HFFc6 (cell line): ENCODE results near the gene ESAM. TPM values are rescaled to one million over a fixed set of nuclear protein-coding genes. Genes with fewer than 3 reads are reported as not detected.

ENCODE experiments used
- DNase-seq: peaks from one replicate; pipeline ENCODE4 v3.0.0-alpha.2; 2018
- H3K27ac Mint-ChIP-seq: 2 replicates; pipeline ENCODE4 v1.8.0; 2020; ENCODE audit warnings: mild to moderate bottlenecking, mixed read lengths
- H3K27me3 Mint-ChIP-seq: 2 replicates; pipeline ENCODE4 v1.8.0; 2021; ENCODE audit warnings: mild to moderate bottlenecking, moderate library complexity, mixed read lengths; ENCODE audit not compliant: insufficient read depth
- H3K36me3 Mint-ChIP-seq: 2 replicates; pipeline ENCODE4 v1.8.0; 2021; ENCODE audit warnings: low read depth, mixed read lengths
- H3K4me1 Mint-ChIP-seq: 2 replicates; pipeline ENCODE4 v1.8.0; 2020; ENCODE audit warnings: low read depth, mixed read lengths
- H3K4me3 Mint-ChIP-seq: 2 replicates; pipeline ENCODE4 v1.8.0; 2020; ENCODE audit warnings: mild to moderate bottlenecking, moderate library complexity, mixed read lengths
- H3K9me3 Mint-ChIP-seq: 2 replicates; pipeline ENCODE4 v1.8.0; 2020; ENCODE audit warnings: mild to moderate bottlenecking, mixed read lengths
- total RNA-seq, 6 experiments: library from RNA; stranded (reverse); fragmentation: NEBNext Ultra II Directional; extraction: Animal tissue kit (Norgen Biotek cat#: 25700); gene quantifications; 2 replicates in 1 of 6; 3 replicates in 5 of 6; pipeline ENCODE4 v1.2.3, GENCODE V29; 2021
- TF ChIP-seq, protein P1 (sequence below): fragments of 200-600 bp; sonication (generic); IDR thresholded peaks from 2 replicates; pipeline ENCODE4 v1.5.0; 2021; ENCODE audit warnings: antibody characterized with exemption, mild to moderate bottlenecking

Gene ESAM
- total RNA-seq, 6 experiments from 2014 or later: 0.11 to 0.14 (median 0.12) TPM; not detected in 3

DNA sequence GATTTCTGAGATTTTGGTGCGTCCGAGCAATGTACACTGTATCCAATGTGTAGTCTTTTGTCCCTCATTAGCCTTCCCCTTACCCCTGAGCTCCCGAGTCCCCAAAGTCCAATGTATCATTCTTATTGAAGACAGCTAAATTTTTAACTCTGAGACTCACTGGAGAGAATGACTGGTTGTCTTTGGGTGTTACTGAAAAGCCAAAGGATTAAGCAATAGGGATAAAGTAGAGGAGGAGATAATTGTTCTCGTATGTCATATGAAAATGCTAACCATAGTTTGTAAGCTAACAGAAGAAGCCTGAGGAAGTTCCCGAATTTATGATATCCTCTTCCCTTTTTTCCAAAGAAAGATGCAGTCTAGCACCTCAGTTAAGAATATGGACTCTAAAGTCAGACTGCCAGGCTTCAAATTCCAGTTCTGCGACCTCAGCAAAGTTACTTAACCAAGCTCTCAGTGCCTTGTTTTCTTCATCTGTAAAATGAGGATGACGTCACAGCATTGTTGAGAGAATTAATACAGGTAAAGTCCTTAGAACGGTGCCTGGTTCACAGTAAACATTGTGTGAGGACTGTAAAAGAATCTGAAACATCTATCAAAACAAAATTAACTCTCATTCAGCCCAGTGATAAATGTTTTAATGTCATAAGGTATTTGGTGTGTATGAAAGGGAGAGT, 39.7 kb upstream of the ESAM start:
- H3K4me3 Mint-ChIP-seq: peak overlapping the region; percentile 90
- no peaks in the 10 kb centered on the region for H3K36me3 Mint-ChIP-seq
- H3K4me1 Mint-ChIP-seq: peaks cover 30% of the 10 kb centered on the region
- H3K9me3 Mint-ChIP-seq: no peaks in the 10 kb centered on the region
- no peaks in the 10 kb centered on the region for H3K27me3 Mint-ChIP-seq
- TF ChIP-seq, protein P1, sequence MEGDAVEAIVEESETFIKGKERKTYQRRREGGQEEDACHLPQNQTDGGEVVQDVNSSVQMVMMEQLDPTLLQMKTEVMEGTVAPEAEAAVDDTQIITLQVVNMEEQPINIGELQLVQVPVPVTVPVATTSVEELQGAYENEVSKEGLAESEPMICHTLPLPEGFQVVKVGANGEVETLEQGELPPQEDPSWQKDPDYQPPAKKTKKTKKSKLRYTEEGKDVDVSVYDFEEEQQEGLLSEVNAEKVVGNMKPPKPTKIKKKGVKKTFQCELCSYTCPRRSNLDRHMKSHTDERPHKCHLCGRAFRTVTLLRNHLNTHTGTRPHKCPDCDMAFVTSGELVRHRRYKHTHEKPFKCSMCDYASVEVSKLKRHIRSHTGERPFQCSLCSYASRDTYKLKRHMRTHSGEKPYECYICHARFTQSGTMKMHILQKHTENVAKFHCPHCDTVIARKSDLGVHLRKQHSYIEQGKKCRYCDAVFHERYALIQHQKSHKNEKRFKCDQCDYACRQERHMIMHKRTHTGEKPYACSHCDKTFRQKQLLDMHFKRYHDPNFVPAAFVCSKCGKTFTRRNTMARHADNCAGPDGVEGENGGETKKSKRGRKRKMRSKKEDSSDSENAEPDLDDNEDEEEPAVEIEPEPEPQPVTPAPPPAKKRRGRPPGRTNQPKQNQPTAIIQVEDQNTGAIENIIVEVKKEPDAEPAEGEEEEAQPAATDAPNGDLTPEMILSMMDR: no peak
- no peak for DNase-seq
- peak overlapping the region; percentile 91; the same call in 1 of the 2 replicates for H3K27ac Mint-ChIP-seq

DNA sequence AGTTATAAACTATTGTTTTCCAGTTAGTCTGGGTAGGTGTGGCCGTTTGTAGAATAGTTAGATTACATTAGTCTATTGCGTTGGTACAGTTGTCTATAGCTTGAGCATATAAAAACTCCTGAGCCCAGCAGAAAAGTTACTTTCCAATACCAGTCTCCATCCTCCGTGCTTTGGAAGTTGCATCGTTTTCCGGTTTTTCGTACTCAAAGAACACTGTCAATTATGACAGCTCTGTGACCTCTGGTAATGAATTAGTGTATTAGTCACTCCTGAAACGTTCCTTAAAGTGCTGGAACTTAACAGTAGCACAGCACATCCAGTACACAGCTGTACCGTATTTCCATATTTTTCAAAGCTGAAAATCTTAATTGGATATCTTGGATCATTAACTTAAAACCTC, 38.9 kb upstream of the ESAM start:
- Mint-ChIP-seq H3K4me3 (peak overlapping the region; percentile 90), H3K9me3 (no peaks in the 10 kb centered on the region), H3K27ac (peak overlapping the region; percentile 91), H3K27me3 (no peaks in the 10 kb centered on the region), H3K4me1 (peaks cover 35% of the 10 kb centered on the region), H3K36me3 (no peaks in the 10 kb centered on the region)
- DNase-seq: peak; percentile 38
- TF ChIP-seq, protein P1: no peak

DNA sequence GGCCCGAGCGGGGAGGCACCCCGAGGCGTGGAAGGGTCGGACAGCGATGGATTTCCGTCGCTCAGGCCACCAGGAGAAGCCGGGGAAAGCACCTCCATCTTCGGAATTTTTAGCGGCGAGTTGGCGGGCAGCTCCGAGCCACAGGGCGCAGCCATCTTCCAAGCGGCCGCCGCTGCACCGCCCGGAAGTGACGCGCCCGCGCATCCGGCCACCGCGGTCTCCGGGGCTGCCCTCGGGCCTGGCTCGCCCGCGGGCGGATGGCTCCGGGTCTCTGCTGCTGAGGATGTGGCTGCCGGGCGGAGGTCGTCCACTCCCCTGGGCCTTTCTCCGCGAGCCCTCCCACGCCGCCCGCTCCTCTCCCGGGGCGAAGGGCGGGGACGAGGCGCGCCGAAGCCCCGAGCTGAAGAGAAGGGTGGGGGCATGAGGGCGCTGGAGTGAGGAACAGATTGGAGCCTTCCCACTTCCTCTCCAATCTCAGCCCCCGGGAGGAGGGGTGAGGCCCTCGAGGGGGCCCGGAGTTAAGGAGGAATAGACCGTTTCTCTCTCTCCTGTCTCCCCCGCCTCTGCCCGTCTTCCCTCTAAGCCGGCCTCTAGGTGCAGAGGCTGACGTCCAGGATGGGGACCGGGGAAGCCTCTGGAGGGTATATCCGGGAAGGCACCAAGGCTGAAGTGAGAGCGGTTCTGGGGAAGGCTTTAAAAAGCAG, 38.3 kb upstream of the ESAM start, which contains the start of gene MSANTD2:
TSS of gene MSANTD2 (minus strand) at position 181 of the 704 bp plus-strand sequence. CDS start at position 155, 26 bp downstream.
- H3K9me3 Mint-ChIP-seq: no peaks in the 10 kb centered on the region
- no peaks in the 10 kb centered on the region for H3K27me3 Mint-ChIP-seq
- peak; percentile 40 for DNase-seq
- H3K4me3 Mint-ChIP-seq: peak within 1 kb of the TSS; percentile 90
- H3K36me3 Mint-ChIP-seq: no peaks in the 10 kb centered on the region
- TF ChIP-seq, protein P1: no peak; the same call in 1 of the 2 replicates
- H3K4me1 Mint-ChIP-seq: peaks cover 41% of the 10 kb centered on the region
- H3K27ac Mint-ChIP-seq: peak within 1 kb of the TSS; percentile 95

DNA sequence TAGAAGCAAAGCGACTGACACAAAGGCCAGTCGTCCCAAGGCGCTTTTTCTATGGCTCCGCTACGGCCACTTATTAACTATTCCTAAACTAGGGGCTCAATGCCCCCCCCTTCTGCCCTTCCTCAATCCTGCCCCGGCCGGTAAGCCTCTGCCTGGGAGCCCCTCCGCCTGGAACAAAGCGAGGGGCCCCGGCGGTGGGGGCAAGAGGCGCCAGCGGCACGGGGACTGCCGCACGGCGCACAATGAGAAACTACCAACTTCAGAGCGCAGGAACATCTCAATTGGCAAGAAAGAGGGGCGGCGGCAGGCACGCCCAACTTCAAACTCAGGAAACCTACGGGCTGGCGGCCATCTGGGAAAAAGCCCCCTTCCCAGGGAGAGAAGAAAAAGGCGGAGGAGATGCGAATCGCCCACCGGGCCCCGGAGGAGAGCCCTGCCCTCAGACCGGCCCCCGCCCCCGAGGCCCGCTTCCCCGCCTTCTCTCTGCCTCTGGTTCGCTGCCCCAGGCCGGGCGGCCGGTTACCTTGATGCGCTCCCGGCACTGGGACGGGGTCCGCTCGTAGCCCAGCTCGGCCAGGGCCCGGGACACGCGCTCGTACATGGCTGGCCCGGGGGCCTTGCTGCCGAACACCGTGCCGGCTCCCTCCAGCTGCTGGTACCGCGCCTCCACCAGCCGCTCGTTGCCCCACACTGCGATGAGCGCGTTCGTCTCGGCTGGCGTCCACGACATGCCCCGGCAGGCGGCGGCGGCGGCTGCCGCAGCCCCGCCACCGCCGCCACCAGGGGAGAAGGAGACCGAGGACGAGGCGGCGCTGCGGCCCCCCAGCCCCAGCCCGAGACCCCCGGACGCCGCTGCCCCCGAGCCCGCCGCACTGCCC, 37.5 kb upstream of the ESAM start:
- Mint-ChIP-seq H3K4me3 (peak overlapping the region; percentile 90), H3K27ac (peak overlapping the region; percentile 95), H3K27me3 (no peaks in the 10 kb centered on the region), H3K36me3 (no peaks in the 10 kb centered on the region), H3K9me3 (no peaks in the 10 kb centered on the region), H3K4me1 (peaks cover 41% of the 10 kb centered on the region)
- DNase-seq: no peak
- TF ChIP-seq, protein P1: no peak; the same call in 1 of the 2 replicates

DNA sequence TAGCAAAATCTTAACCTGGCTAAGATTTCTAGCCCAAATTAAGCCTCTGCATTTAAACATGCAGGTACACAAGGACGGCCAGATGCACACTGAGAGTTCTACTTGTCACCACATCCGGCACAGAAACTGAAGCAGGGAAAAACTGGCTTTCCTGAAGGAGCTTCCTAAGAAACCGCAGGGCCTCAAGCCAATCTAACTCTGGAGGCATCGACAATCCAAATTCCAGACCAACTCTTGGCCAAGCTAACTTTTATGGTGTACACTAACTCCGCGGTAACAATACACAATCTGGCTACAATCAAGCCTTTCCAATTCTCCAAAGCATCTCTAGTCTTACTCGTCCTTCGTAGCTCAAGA, 36.9 kb upstream of the ESAM start:
- H3K4me1 Mint-ChIP-seq: peaks cover 41% of the 10 kb centered on the region
- H3K36me3 Mint-ChIP-seq: no peaks in the 10 kb centered on the region
- no peaks in the 10 kb centered on the region for H3K27me3 Mint-ChIP-seq
- peak; percentile 58 for DNase-seq
- H3K27ac Mint-ChIP-seq: peak overlapping the region; percentile 95
- TF ChIP-seq, protein P1: no peak
- H3K4me3 Mint-ChIP-seq: peak overlapping the region; percentile 90
- H3K9me3 Mint-ChIP-seq: no peaks in the 10 kb centered on the region
